ENCODE data around the gene IRF3. TPM values are rescaled to one million over a fixed set of nuclear protein-coding genes. Genes with fewer than 3 reads are reported as not detected.

The IRF3 gene
- total RNA-seq, 2 donors from 2014 or later: 40.6 to 50.9 TPM

- intact Hi-C loops (cut with DNase I): no loop called here
- no peak for DNase-seq (ENCODE audit: low spot score)
These were observed 23.7 kb upstream of the IRF3 start, which contains the start of gene ADM5 for GRCh38 chr19:49689133-49690078. Gene ADM5 (plus strand): TSS chr19:49689594. CDS start chr19:49689838, 244 bp downstream.

- intact Hi-C loops (cut with DNase I): no loop called here
- no peak for DNase-seq (ENCODE audit: low spot score)
These were observed 23.0 kb upstream of the IRF3 start for GRCh38 chr19:49688531-49689132.

GRCh38 chr19:49687566-49688316 is 22.1 kb upstream of the IRF3 start:
- no peak for DNase-seq (ENCODE audit: low spot score)
- intact Hi-C loops (cut with DNase I): no loop called here

GRCh38 chr19:49687150-49687549 is 21.5 kb upstream of the IRF3 start:
- intact Hi-C loops (cut with DNase I): no loop called here
- DNase-seq (ENCODE audit: low spot score): no peak

- intact Hi-C loops (cut with DNase I): no loop called here
- no peak for DNase-seq (ENCODE audit: low spot score)
These were observed 20.9 kb upstream of the IRF3 start for GRCh38 chr19:49686503-49687088.

- DNase-seq (ENCODE audit: low spot score): no peak
- intact Hi-C loops (cut with DNase I): no loop called here
These were observed 20.2 kb upstream of the IRF3 start for GRCh38 chr19:49685845-49686332.

- intact Hi-C loops (cut with DNase I): no loop called here
- no peak for DNase-seq (ENCODE audit: low spot score)
These were observed 19.4 kb upstream of the IRF3 start for GRCh38 chr19:49684983-49685553.

GRCh38 chr19:49684251-49684982 is 18.8 kb upstream of the IRF3 start:
- DNase-seq (ENCODE audit: low spot score): no peak

GRCh38 chr19:49683814-49684250 is 18.2 kb upstream of the IRF3 start:
- no peak for DNase-seq (ENCODE audit: low spot score)
- intact Hi-C loops (cut with DNase I): no loop called here

More at GRCh38 chr19:49684251-49684982, 18.8 kb upstream of the IRF3 start:
- intact Hi-C loops (cut with DNase I): no loop called here

- DNase-seq (ENCODE audit: low spot score): no peak
- intact Hi-C loops (cut with DNase I): no loop called here
These were observed 16.6 kb upstream of the IRF3 start for GRCh38 chr19:49682274-49682673.

- intact Hi-C loops (cut with DNase I): no loop called here
- no peak for DNase-seq (ENCODE audit: low spot score)
These were observed 16.2 kb upstream of the IRF3 start for GRCh38 chr19:49681830-49682229.

GRCh38 chr19:49680421-49681351 is 15.0 kb upstream of the IRF3 start:
- intact Hi-C loops (cut with DNase I): no loop called here
- peak; percentile 98 for DNase-seq (ENCODE audit: low spot score)

- intact Hi-C loops (cut with DNase I): no loop called here
- DNase-seq (ENCODE audit: low spot score): no peak
These were observed 14.2 kb upstream of the IRF3 start for GRCh38 chr19:49679771-49680413.

GRCh38 chr19:49678985-49679770 is 13.5 kb upstream of the IRF3 start:
- no peak for DNase-seq (ENCODE audit: low spot score)
- intact Hi-C loops (cut with DNase I): no loop called here

- intact Hi-C loops (cut with DNase I): no loop called here
These were observed 12.4 kb upstream of the IRF3 start for GRCh38 chr19:49677901-49678674.

More at GRCh38 chr19:49677901-49678674, 12.4 kb upstream of the IRF3 start:
- DNase-seq (ENCODE audit: low spot score): peak; percentile 92
